NCI-H2081 (cell line): ENCODE data around the gene WSCD2.

ENCODE experiments used
- DNase-seq, 2 experiments: peaks; one replicate each; lab custom pipeline; 2025; lab: John Stamatoyannopoulos, UW

The WSCD2 gene

DNA sequence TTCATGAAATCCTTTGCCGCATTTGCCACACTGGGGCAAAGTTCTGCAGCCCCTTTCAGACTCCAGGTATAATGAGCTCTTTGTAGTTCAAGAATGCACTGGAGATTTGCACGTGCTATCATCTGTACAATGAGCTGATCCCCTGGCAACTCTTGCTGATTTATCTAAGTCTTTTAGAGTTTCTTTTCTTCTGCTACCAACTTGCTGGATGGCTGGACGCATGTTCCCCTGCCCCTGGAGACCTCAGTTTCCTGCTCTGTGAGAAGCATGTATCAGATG, 106.8 kb downstream of the WSCD2 start:
- DNase-seq, result no peak

DNA sequence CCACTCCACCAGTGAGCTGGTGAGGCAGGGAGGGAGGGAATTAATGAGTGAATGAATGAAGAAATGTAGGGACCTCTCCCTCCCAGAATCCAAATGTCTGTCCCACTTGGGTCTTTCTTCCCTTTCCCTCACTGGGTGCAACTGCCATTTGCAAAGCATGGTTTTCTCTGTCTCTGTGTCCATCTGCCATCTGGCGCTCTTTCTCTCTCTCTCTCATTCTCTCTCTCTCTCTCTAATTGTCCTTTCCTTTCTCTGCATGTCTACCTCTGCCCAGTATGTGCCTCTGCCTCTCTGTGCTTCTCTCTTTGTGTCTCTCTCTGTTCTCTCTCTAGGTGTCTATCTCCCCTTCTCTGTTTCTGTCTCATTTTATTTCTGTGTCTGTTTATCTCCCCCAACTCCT, 107.3 kb downstream of the WSCD2 start:
- DNase-seq, result no peak

DNA sequence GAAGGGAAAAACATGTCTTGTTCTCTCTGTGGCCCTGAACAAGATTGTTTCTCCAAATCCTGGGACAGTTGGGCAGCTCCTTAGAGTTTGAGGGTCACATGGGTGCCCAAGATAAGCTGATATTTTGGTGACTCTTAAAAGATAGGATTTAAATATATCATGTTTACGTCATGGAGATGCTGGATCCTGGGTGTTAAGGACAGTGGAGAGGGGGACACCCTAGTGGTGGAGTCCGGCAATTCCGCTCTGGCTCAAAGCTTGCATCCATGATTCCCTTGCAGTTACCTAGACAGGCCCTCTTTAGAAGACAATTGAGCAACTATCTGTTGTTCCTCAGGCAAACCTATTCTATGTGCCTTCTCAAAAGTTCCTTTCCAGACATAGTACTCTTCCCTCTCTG, 108.2 kb downstream of the WSCD2 start:
- no peak for DNase-seq

GRCh38 chr12:108238474-108238873, 109.4 kb downstream of the WSCD2 start:
- DNase-seq, result no peak

- no peak for DNase-seq
Measured at GRCh38 chr12:108239378-108239777, 110.3 kb downstream of the WSCD2 start.

DNA sequence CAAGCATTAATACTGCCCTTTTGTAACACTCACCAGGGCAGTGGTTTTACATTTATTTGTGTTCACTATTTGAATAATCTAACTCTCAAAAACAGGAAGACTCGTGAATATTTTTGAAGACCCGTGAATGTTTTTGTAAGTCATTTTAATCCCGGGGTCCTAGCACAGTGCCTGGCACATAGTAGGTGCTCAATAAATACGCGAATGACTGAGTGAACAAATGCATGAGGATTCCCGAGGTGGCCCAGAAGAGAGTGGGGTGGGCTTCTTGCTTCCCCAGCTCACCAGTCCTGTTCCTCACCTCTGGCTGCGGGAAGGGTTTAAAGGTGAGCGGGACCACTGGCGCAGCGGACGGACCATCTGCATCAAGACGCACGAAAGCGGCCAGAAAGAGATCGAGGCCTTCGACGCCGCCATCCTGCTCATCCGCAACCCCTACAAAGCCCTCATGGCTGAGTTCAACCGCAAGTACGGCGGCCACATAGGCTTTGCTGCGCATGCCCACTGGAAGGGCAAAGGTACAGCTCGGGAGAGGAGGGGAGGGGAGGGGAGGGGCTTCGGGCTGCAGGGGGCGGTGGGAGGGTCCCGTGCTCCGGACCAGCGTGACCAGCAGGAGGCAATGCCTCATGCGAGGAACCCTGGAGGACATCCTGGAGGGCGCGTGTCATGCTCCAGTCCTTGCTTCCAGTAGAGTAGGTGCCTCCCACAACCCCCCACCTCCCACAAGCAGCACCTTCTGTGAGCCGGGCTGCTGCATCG, 111.1 kb downstream of the WSCD2 start:
- DNase-seq, result no peak

- DNase-seq, result no peak
Measured at GRCh38 chr12:108240928-108241327, 111.8 kb downstream of the WSCD2 start.

DNA sequence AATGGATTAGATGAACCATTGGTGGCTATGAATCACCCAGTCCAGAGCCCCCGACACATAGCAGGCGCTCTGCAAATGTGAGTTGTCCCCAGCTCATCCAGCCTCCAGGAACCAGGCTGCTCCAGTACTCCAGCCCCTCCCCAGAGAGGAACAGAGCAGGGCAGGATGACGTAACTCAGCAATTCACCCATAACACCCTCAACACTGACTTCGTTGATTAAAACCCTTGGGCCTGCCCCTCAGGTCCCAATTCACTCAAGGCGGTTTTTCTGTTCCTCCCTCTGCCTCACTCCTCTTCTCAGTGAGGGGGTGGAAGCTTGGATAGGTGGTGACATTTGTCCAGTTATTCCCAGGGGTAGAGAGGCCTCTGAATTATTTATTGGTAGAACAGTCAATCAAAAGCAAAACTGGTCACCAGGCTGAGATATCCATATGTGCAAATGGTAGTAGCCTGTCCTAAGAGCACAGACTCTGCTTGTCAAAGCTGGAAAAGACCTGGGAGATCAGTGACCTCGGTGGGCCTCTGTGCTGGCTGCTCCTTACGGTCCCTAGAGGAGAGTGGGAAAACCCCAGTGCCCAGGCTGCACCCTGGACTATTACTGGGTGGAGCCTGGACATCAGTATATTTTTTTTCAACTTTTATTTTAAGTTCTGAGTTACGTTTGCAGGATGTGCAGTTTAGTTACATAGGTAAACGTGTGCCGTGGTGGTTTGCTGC, 113.1 kb downstream of the WSCD2 start:
- no peak for DNase-seq

DNA sequence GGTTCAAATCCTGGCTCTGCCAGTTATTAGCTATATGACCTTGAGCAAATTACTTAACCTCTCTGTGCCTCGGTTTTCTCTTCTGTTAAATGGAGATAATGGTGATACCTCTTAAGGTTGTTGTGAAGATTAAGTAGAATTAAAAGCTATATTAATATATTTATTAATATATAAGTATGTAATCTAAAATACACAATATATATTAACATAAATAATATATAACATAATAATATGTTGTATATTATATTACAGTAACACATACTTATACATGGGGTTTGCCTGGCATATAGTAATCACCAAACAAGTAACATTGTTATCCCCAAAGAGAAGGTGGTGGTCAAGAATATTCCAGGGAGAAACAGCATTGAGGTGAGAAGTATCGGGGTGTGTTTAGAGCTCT, 118.0 kb downstream of the WSCD2 start:
- DNase-seq, result no peak

- DNase-seq, result no peak
Measured at GRCh38 chr12:108248011-108248410, 118.9 kb downstream of the WSCD2 start.

DNA sequence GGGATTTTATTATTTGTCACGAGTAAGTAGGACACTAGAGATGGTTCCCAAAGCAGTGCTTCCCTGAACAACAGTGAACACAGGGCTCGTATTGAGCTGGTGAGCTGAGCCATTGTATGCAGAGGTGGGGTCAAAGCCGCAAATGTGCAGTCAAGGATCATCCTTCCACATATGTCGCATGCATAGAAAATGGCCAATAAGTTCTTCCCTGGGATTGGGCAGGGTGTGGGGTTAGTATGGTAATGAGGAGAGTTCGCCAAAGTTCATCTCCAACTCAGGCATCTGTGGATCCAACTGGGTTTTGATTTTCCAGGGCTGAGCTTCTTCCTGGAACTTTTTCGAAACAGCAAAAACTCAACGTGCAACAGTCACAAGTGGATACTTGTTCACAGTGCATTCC, 123.4 kb downstream of the WSCD2 start:
- DNase-seq, result no peak

GRCh38 chr12:108253540-108253939, 124.5 kb downstream of the WSCD2 start:
- no peak for DNase-seq

- DNase-seq, result no peak
Measured at GRCh38 chr12:108254030-108254429, 124.9 kb downstream of the WSCD2 start.

- no peak for DNase-seq
Measured at GRCh38 chr12:108254517-108255251, 125.6 kb downstream of the WSCD2 start.

- no peak for DNase-seq
Measured at GRCh38 chr12:108255252-108255602, 126.1 kb downstream of the WSCD2 start.

DNA sequence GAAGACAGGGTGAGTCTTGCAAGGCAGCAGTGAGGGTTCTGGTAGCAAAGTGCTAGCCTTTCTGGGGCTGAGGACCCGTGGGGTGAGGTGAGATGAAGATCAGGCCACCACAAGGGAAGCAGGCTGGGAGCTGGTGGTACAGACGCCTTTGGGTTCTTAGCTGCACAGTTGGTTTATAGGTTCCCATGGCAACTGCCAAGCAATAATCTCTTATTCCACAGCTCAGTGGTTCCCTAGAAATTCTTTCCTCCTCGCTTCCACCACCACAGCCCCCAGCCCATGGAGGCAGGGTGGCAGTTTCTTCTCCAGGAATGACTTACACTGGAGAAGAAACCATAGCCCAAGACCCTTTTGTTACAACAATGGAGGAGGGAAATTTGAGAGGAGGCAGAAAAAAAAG, 127.9 kb downstream of the WSCD2 start:
- DNase-seq, result no peak

- DNase-seq, result no peak
Measured at GRCh38 chr12:108257610-108258106, 128.6 kb downstream of the WSCD2 start.

- no peak for DNase-seq
Measured at GRCh38 chr12:108260039-108260438, 131.0 kb downstream of the WSCD2 start.

DNA sequence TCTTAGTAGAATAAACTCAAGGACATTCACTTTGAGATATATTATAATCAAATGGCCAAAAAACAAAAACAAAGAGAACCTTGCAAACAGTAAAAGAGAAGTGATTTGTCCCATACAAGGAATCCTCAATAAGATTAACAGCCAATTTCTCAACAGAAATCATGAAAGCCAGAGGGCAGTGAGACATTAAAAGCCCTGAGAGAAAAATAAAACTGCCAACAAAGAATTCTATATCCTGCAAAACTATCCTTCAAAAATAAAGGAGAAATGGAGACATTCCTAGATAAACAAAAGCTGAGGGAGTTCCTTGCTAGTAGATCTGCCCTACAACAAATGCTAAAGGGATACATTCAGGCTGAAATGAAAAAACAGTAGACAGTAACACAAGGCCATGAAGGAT, 131.9 kb downstream of the WSCD2 start:
- no peak for DNase-seq

DNA sequence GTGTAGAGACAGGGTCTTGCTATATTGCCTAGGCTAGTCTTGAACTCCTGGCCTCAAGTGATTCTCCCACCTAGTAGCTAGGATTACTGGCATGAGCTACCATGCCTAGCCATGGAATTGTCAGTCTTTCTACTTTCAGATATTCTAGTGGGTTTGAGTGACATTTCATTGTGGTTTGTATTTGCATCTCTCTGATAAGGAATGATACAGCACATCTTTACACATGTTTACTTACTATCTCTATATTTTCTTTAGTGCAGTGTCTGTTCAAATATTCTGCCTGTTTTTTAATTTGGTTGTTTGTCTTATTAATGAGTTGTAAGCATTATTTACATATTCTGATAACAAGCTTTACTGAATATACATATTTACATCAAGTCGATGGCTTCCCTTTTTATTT, 136.4 kb downstream of the WSCD2 start:
- DNase-seq, result no peak

DNA sequence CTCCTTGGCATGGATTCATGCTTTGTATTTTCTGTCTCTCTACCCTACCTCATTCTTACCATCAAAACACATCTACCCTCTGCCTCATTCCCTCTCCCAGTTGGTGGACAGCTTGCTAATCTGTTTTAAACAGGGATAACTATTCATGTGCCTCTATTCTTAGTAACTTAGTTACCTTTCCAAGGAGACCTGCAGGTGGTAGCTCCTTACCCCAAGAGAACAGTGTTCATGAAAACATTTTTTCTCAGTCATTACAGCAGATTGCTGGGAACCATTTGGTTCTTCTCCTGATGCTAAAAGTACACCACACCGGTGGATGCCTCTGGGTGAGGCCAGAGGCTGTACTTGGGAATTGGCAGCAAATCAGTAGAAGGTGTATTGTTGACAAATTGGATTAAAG, 137.0 kb downstream of the WSCD2 start:
- DNase-seq, result no peak

DNA sequence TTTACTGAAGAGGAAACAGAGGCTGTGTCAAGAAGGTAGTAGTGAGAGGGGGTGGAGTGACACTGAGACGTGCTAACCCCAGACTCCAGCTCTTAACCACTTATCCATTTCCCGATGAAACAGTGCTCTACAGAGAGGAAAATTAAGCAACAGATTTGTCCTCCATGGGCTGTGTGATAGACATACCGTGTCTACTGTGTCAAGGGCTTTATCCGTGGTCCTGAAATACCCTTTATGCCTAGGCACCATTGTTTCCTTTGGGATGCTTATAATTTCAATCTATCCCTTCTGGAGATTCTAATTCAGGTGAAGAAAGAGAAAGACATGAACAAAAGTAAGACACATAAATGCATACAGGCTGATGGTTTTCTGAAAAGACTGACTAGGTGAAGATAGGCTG, 138.4 kb downstream of the WSCD2 start:
- DNase-seq, result no peak

GRCh38 chr12:108268397-108268796, 139.3 kb downstream of the WSCD2 start:
- no peak for DNase-seq
